Right lobe of liver (tissue), 6 donors: Measurements from ENCODE around the gene CACNA2D1. TPM values are rescaled to one million over a fixed set of nuclear protein-coding genes. Genes with fewer than 3 reads are reported as not detected.
"Not testable (repeated sequence)": the region's sequence is repeated elsewhere in the genome, so short reads cannot be mapped to it uniquely, and the experiment has no call there.

Experiments used
- ATAC-seq, 4 donors: fragments of 200-7000 bp; cut with Tn5 transposase; one replicate each; pipeline ENCODE4 v1.9.1; 2020; ENCODE audit warnings: mild to moderate bottlenecking in 4 of 4, moderate library complexity in 4 of 4
- DNase-seq, 3 donors: peaks; one replicate each; pipeline ENCODE4 v3.0.0-alpha.2; 2020
- H3K27ac ChIP-seq, 3 donors: fragments of 200-600 bp; one replicate each; pipeline ENCODE4 v1.8.0; 2022
- H3K27me3 ChIP-seq, 2 donors: fragments of 200-600 bp; one replicate each; pipeline ENCODE4 v1.8.0; 2022
- H3K36me3 ChIP-seq, 4 donors: fragments of 200-600 bp; sonication (generic) in 1 of 4; one replicate each; pipeline versions ENCODE4 v1.5.1 to v1.8.0; 2017 to 2022; ENCODE audit warnings: control low read depth in 1 of 4
- H3K4me1 ChIP-seq, 4 donors: fragments of 200-600 bp; sonication (generic) in 1 of 4; one replicate each; pipeline versions ENCODE4 v1.5.1 to v1.8.0; 2017 to 2022; ENCODE audit warnings: control low read depth in 1 of 4
- H3K4me3 ChIP-seq, 3 donors: fragments of 200-600 bp; one replicate each; pipeline ENCODE4 v1.8.0; 2022
- H3K9me3 ChIP-seq, 4 donors: fragments of 200-600 bp; sonication (generic) in 1 of 4; one replicate each; pipeline versions ENCODE4 v1.5.1 to v1.8.0; 2017 to 2022; ENCODE audit warnings: control low read depth in 1 of 4
- CTCF ChIP-seq, 4 donors: fragments of 200-600 bp in 3 of 4; fragments of 450-650 bp in 1 of 4; IDR thresholded peaks; one replicate each; pipeline versions ENCODE4 v1.5.1 to v1.8.0; 2016 to 2022; ENCODE audit warnings: antibody characterized with exemption in 4 of 4, mild to moderate bottlenecking in 2 of 4
- POLR2A ChIP-seq: fragments of 450-650 bp; IDR thresholded peaks from one replicate; pipeline ENCODE4 v1.6.1; 2017; ENCODE audit warnings: antibody characterized with exemption, mild to moderate bottlenecking
- WGBS: methylation state at CpG from one replicate; pipeline ENCODE4 v1.1.6; 2018; ENCODE audit warnings: low coverage, low lambda C conversion rate; ENCODE audit not compliant: insufficient coverage; ENCODE audit errors: missing lambda C conversion rate; 5-methylcytosine and 5-hydroxymethylcytosine counted together
- intact Hi-C, 2 donors: fragments of 100-400 bp; cut with DNase I; formaldehyde crosslinking; loops; one replicate each; pipeline versions ENCODE4 v1.11.2 to v1.14.1; 2022
- total RNA-seq, 6 experiments: library from RNA; depleted of rRNA in 2 of 6; stranded (reverse); fragments of >200 nt in 2 of 6; fragmentation: NEBNext Ultra II Directional in 3 of 6; extraction: Animal tissue kit (Norgen Biotek cat#: 25700) in 3 of 6; gene quantifications; one replicate each; pipeline versions ENCODE4 v1.1.0 to v1.2.4, GENCODE V29; 2016 to 2023
- donor health status: DM: no; HTN: yes; CAD: no.
- donor health status: DM: no; HTN: no; CAD: no.
- donor health status: DM: no; HTN: no; CAD: no.
- donor health status: DM: no; HTN: yes; CAD: no.
- donor health status: DM: no; HTN: yes; CAD: no.

CACNA2D1 gene
- total RNA-seq, 6 experiments from 2014 or later = 1.3 to 6.0 (median 2.2) TPM

GRCh38 chr7:82389876-82390275 lies 53.7 kb downstream of the CACNA2D1 start:
- TF ChIP-seq CTCF (IDR thresholded peaks at IDR 0.05) = no peak
- TF ChIP-seq POLR2A = no peak
- no peaks in the 10 kb centered on the region for H3K36me3 ChIP-seq
- intact Hi-C loops = no loop called here
- no peak overlapping the region for H3K4me3 ChIP-seq
- no peak for ATAC-seq
- no peak for DNase-seq
- no peaks in the 10 kb centered on the region for H3K4me1 ChIP-seq
- H3K27me3 ChIP-seq = no peaks in the 10 kb centered on the region
- 44% methylated on average over 3 of the region's 3 CpGs for WGBS
- H3K9me3 ChIP-seq = no peaks in the 10 kb centered on the region
- no peak overlapping the region for H3K27ac ChIP-seq

GRCh38 chr7:82388138-82388537 lies 55.4 kb downstream of the CACNA2D1 start:
- intact Hi-C loops = no loop called here
- no peak for DNase-seq
- H3K27me3 ChIP-seq = no peaks in the 10 kb centered on the region
- H3K4me1 ChIP-seq = no peaks in the 10 kb centered on the region
- no peaks in the 10 kb centered on the region for H3K36me3 ChIP-seq
- ATAC-seq = no peak
- 26% methylated on average over 2 of the region's 2 CpGs for WGBS
- no peak overlapping the region for H3K27ac ChIP-seq
- no peaks in the 10 kb centered on the region for H3K9me3 ChIP-seq
- no peak overlapping the region for H3K4me3 ChIP-seq
- TF ChIP-seq CTCF (IDR thresholded peaks at IDR 0.05) (no peak), POLR2A (no peak)

- H3K4me1 ChIP-seq, H3K4me3 ChIP-seq, DNase-seq, H3K36me3 ChIP-seq, H3K27me3 ChIP-seq, intact Hi-C loops, H3K27ac ChIP-seq, ATAC-seq, H3K9me3 ChIP-seq: not testable (repeated sequence)
- 80% methylated on average over 6 of the region's 6 CpGs for WGBS
Measured at GRCh38 chr7:82386571-82386970, 57.0 kb downstream of the CACNA2D1 start.

GRCh38 chr7:82384779-82385178 lies 58.8 kb downstream of the CACNA2D1 start:
- intact Hi-C loops = no loop called here
- no peak for ATAC-seq
- no peaks in the 10 kb centered on the region for H3K9me3 ChIP-seq
- H3K27me3 ChIP-seq = no peaks in the 10 kb centered on the region
- H3K36me3 ChIP-seq = no peaks in the 10 kb centered on the region
- no peak overlapping the region for H3K4me3 ChIP-seq
- no peaks in the 10 kb centered on the region for H3K4me1 ChIP-seq
- no peak for DNase-seq
- no peak overlapping the region for H3K27ac ChIP-seq
- 60% methylated on average over 2 of the region's 2 CpGs for WGBS
- no peak for TF ChIP-seq CTCF (IDR thresholded peaks at IDR 0.05)
- TF ChIP-seq POLR2A = no peak

- Histone ChIP-seq H3K4me1 (no peaks in the 10 kb centered on the region), H3K27me3 (no peaks in the 10 kb centered on the region), H3K27ac (no peak overlapping the region), H3K9me3 (no peaks in the 10 kb centered on the region), H3K36me3 (no peaks in the 10 kb centered on the region), H3K4me3 (no peak overlapping the region)
- ATAC-seq (no peak), DNase-seq (no peak)
- intact Hi-C loops = no loop called here
- 55% methylated on average over 4 of the region's 4 CpGs for WGBS
- no peak for TF ChIP-seq CTCF (IDR thresholded peaks at IDR 0.05)
- no peak for TF ChIP-seq POLR2A
Measured at GRCh38 chr7:82384051-82384464, 59.5 kb downstream of the CACNA2D1 start.
